ENCODE measurements around the gene ECHS1. TPM values are rescaled to one million over a fixed set of nuclear protein-coding genes. Genes with fewer than 3 reads are reported as not detected.

ECHS1 gene
- total RNA-seq, 2 experiments from 2014 or later, result 46.2 to 48.3 TPM

DNA sequence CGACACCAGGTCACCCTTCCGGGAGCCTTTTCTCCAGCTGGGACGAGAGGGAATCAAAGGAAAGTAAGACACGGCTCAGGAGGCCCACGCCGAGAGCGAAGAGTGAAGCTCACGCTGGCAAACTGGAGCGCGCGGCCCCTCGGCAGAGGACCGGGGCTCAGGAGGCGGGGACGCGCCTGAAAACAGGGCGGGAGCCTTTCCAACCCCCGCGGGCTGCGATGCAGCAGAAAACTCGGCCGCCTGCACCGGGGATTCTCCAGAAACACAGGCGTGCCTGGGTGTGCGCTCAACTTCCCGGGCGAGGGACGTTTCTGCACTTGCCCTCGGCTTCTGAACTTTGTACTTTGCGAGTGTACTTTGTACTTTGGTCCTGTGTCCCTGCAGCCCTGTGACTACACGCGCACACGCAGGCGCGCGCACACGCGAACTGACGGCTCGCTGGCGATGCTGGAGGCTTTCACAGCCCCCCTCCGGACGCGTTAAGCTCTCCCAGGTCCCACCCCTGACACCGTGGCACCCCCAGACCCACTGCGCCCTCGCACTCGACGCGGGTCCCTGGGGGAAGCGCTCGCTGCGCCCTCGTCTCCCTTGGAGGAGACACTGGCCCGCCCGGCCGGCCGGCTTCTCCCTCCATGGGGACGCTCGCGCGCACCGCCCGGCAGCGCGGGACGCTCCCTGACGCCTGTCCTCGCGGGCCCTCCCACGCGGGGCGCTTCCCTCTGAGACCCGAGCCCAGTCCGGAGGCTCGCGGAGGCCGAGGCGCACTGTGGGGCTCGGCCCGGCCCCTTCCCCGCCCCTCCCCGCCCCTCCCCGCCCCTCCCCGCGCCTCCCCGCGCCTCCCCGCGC lies 5.3 kb upstream of the ECHS1 start:
- BruUV-seq (replicated peaks), result no TSS peak
- Histone ChIP-seq H3K27ac (ENCODE audit: low read depth, low read length, poor library complexity, severe bottlenecking) (no peak overlapping the region), H3K4me2 (ENCODE audit: low read length) (peak overlapping the region; percentile 98), H3K9me2 (ENCODE audit: insufficient read depth, low read length) (no peaks in the 10 kb centered on the region), H4K20me1 (ENCODE audit: insufficient read depth, low read length) (no peaks in the 10 kb centered on the region), H3K9me3 (ENCODE audit: low read length) (no peaks in the 10 kb centered on the region), H2AFZ (ENCODE audit: low read length) (peak overlapping the region; percentile 80), H3K36me3 (ENCODE audit: insufficient read depth, low read length) (no peaks in the 10 kb centered on the region), H3K4me1 (ENCODE audit: insufficient read depth, low read length, poor library complexity, severe bottlenecking) (peaks cover 27% of the 10 kb centered on the region), H3K4me3 (ENCODE audit: low read depth, low read length, poor library complexity, severe bottlenecking) (peak overlapping the region; percentile 67), H3K79me2 (ENCODE audit: insufficient read depth, low read depth, low read length) (no peaks in the 10 kb centered on the region)
- CTCF ChIA-PET (ENCODE audit: unreplicated experiment), result interaction anchor here (0.6 kb wide), 1 partner anchor 12 kb away, joined by 3 read pairs; no protein-coding TSS in a partner anchor
- intact Hi-C loops (cut with micrococcal nuclease; ENCODE audit: unreplicated experiment), result no loop called here
- POLR2A ChIA-PET, result interaction anchor here (0.8 to 1.2 kb wide), 2 partner anchors 8 to 12 kb away, joined by 3 read pairs; no protein-coding TSS in a partner anchor
- DNase-seq (ENCODE audit: low spot score), result peak; percentile 33
- TF ChIP-seq, protein P1, sequence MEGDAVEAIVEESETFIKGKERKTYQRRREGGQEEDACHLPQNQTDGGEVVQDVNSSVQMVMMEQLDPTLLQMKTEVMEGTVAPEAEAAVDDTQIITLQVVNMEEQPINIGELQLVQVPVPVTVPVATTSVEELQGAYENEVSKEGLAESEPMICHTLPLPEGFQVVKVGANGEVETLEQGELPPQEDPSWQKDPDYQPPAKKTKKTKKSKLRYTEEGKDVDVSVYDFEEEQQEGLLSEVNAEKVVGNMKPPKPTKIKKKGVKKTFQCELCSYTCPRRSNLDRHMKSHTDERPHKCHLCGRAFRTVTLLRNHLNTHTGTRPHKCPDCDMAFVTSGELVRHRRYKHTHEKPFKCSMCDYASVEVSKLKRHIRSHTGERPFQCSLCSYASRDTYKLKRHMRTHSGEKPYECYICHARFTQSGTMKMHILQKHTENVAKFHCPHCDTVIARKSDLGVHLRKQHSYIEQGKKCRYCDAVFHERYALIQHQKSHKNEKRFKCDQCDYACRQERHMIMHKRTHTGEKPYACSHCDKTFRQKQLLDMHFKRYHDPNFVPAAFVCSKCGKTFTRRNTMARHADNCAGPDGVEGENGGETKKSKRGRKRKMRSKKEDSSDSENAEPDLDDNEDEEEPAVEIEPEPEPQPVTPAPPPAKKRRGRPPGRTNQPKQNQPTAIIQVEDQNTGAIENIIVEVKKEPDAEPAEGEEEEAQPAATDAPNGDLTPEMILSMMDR (conservative IDR thresholded peaks at IDR 0.05; ENCODE audit: low read length), result no peak
- TF ChIP-seq EZH2phosphoT487 (IDR thresholded peaks at IDR 0.05; ENCODE audit: borderline replicate concordance, low read depth, low read length), result no peak

DNA sequence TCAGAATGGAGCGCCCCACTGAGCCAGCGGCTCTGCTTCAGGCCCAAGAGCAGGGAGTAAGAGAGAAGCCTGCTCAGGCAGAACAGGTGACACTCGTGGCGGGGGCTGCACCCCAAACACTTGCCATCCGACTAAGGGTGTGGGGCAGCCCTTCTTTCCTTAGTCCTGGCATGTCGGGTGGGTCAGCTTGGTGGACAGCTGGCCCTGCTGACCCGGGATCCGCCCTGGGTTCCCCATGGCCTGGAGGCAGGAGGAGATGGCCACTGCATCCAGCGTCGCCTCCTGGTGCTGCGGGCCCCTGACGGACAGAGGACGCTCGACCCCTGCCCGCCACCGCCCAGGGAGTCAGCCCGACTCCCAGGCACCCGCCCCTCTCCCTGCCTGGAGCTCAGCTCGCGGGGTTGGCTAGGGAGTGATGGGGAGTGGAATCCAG lies 4.7 kb upstream of the ECHS1 start:
- H3K9me3 ChIP-seq (ENCODE audit: low read length), result no peaks in the 10 kb centered on the region
- H3K4me2 ChIP-seq (ENCODE audit: low read length), result peak overlapping the region; percentile 98
- ChIA-PET POLR2A (interaction anchor here (0.8 to 1.2 kb wide), 2 partner anchors 9 to 13 kb away, joined by 3 read pairs; no protein-coding TSS in a partner anchor), CTCF (ENCODE audit: unreplicated experiment) (no interaction called here)
- H3K4me1 ChIP-seq (ENCODE audit: insufficient read depth, low read length, poor library complexity, severe bottlenecking), result peaks cover 27% of the 10 kb centered on the region
- no peak overlapping the region for H3K27ac ChIP-seq (ENCODE audit: low read depth, low read length, poor library complexity, severe bottlenecking)
- no TSS peak for BruUV-seq (replicated peaks)
- H3K36me3 ChIP-seq (ENCODE audit: insufficient read depth, low read length), result no peaks in the 10 kb centered on the region
- intact Hi-C loops (cut with micrococcal nuclease; ENCODE audit: unreplicated experiment), result no loop called here
- H3K9me2 ChIP-seq (ENCODE audit: insufficient read depth, low read length), result no peaks in the 10 kb centered on the region
- no peak for DNase-seq (ENCODE audit: low spot score)
- peak overlapping the region; percentile 80; the same call in 1 of the 2 replicates for H2AFZ ChIP-seq (ENCODE audit: low read length)
- H3K79me2 ChIP-seq (ENCODE audit: insufficient read depth, low read depth, low read length), result no peaks in the 10 kb centered on the region
- no peaks in the 10 kb centered on the region for H4K20me1 ChIP-seq (ENCODE audit: insufficient read depth, low read length)
- peak overlapping the region; percentile 67 for H3K4me3 ChIP-seq (ENCODE audit: low read depth, low read length, poor library complexity, severe bottlenecking)
- TF ChIP-seq EZH2phosphoT487 (IDR thresholded peaks at IDR 0.05; ENCODE audit: borderline replicate concordance, low read depth, low read length), result no peak
- TF ChIP-seq, protein P1 (conservative IDR thresholded peaks at IDR 0.05; ENCODE audit: low read length), result no peak
